GM08714 (cell line): ENCODE measurements around the gene RAP1GDS1.
"Not testable (repeated sequence)": the region's sequence is repeated elsewhere in the genome, so short reads cannot be mapped to it uniquely, and the experiment has no call there.

Experiments used
- H3K4me3 ChIP-seq: fragments of 200-500 bp; sonication (Bioruptor generic); 2 replicates; pipeline ENCODE4 v1.5.1; 2014; ENCODE audit warnings: mild to moderate bottlenecking, low read length, inconsistent platforms
- ZNF274 ChIP-seq: IDR thresholded peaks from 2 replicates; pipeline ENCODE4 v1.6.1; 2012; ENCODE audit warnings: mild to moderate bottlenecking, low read depth, low read length

Gene RAP1GDS1

DNA sequence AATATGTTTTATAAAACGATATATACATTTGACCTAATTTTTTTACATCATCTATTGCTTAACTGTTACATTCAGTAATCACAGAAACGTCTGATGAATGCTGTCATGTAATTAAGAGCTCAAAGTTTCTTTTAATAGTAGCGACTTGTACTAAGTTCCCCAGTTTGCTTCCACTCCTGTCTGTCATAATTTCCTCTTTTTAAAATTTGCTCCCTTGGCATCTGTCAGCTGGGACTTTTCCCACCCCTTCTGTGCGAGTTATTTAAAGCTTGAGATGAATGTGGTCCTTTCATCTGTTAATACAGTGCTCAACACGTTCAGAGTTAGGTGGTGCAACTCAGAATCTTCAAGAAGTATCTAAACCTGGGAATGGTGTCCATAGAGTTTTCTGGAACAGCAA lies 1.2 kb downstream of the RAP1GDS1 start:
- H3K4me3 ChIP-seq: peak overlapping the region; percentile 64
- no peak for TF ChIP-seq ZNF274

GRCh38 chr4:98267498-98267897 lies 6.3 kb downstream of the RAP1GDS1 start:
- no peak overlapping the region for H3K4me3 ChIP-seq
- no peak for TF ChIP-seq ZNF274

GRCh38 chr4:98275145-98275544 lies 14.0 kb downstream of the RAP1GDS1 start:
- no peak for TF ChIP-seq ZNF274
- H3K4me3 ChIP-seq: no peak overlapping the region

DNA sequence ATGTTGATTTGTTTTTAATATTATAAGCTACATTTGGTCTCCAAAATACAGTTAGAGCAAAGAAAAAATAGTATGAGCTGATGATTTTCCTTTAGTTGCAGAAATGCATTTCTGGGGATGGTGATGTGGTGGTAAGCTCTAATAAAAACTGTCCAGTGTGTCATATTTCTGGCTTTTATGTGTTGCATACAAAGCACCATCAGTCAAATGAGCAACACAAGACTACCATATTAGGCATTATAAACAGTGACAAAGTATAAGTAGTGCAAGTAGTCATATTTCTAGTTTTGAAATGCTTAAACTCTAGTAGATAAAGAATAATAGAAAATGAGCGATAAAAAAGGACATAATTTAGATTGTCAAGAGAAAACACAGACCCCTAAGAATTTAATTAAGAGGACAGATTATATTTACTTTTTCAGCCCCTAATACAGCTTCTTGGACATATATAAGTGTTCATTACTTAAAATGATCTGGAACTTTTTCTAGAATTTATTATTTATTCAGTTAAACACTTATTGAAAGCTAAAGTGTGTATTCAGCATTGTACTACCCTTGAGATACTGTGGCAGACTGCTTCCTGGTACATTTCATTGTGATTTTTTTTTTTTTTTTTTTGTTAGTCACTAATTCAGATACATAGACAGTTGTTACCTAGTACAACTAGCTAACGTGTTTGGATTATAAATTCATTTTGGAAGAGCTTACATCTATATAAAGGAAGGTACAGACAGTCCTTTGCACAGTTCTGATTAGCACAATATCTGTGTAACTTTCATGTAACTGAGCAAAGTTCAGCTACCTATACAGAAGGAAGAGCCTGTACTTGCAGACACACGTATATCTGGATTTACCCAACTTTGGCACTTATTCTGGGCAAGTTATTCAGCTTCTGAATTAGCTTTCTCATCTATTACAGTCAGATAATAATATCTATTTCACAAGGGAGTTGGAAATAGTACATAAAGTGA lies 22.3 kb downstream of the RAP1GDS1 start:
- TF ChIP-seq ZNF274: no peak
- no peak overlapping the region for H3K4me3 ChIP-seq

DNA sequence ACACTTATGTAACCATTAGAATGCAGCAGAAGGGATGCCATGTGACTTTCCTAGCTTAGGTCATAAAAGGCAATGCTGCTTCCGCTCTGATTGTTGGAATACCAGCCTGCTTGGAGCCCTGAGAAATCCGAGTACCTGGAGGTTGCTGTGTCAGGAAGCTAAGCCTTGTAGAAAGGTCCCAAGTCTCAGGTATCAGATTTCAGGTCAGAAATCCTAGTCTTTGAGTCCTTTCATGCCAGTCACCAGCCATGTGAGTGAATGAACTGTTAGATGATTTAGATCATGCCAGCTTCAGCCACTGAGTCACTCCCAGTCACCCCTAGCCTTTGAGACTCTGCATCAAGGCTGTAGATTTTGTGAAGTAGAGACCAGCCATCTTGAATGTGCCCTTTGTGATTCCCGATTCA lies 23.5 kb downstream of the RAP1GDS1 start:
- TF ChIP-seq ZNF274: no peak
- no peak overlapping the region for H3K4me3 ChIP-seq

DNA sequence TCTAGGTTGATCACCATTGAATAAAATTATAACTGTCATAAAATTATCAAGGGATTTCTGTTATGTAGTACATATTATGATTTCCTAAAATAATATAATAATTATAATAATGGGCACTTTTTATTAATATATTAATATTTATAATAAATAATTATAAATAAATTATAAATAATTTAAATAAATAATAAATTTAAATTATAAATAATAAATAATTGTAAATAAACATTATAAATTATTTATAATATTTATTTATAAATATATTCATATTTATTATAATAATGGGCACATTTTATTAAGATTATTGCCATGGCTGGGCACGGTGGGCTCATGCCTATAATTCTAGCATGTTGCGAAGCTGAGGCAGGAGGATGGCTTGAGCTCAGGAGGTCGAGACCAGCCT lies 24.5 kb downstream of the RAP1GDS1 start:
- no peak overlapping the region for H3K4me3 ChIP-seq
- no peak for TF ChIP-seq ZNF274

DNA sequence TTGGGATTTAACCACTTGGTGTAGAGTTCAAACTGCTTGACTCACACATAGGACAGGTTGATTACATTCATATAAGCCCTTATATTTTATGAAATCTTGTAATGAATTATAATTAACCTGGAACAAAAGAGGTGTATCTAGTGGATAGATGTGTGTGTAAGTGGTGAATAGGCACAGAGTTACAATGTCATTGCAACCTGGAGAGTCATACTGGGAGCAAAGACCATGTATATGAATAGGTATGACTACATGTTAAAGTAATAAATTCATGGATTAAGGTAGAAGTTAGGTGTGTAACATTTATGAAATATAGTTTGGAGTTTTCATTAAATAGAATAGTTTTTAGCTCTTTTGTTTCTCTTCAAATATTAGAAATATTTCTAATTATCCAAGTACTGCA lies 26.1 kb downstream of the RAP1GDS1 start:
- H3K4me3 ChIP-seq: no peak overlapping the region
- TF ChIP-seq ZNF274: no peak

DNA sequence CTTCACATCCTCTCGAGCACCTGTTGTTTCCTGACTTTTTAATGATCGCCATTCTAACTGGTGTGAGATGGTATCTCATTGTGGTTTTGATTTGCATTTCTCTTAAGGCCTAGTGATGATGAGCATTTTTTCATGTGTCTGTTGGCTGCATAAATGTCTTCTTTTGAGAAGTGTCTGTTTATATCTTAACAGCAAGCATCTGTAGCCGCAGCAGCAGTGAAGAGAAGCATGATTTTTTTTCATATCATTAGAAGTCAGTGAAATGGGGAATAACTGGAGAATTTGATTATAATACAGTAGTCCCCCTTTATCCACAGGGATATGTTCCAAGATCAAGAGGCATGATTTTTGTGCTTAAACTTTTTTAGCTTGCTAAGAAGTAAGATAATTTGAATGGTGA lies 27.5 kb downstream of the RAP1GDS1 start:
- not testable (repeated sequence) for H3K4me3 ChIP-seq

DNA sequence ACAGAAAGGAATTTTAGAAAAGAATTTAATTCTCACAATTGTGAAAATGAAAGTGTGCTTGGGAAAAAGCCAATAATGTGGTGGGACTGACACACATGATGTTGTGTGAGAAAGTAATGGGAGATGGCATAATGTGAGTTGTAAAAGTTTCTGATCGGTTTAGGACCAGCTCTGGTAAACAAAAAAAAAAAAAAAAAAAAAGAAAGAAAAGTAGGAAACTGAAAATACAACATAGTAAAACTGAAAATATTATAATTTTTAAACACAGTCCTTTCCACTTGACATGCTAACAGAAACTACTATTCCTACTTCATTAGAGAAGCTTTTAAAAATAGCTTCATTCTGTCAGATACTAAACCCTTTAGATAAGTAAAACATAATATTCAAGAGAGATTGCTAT lies 28.2 kb downstream of the RAP1GDS1 start:
- TF ChIP-seq ZNF274: no peak
- H3K4me3 ChIP-seq: no peak overlapping the region; the same call in 1 of the 2 replicates

GRCh38 chr4:98290511-98290910 lies 29.3 kb downstream of the RAP1GDS1 start:
- no peak overlapping the region for H3K4me3 ChIP-seq
- TF ChIP-seq ZNF274: no peak

DNA sequence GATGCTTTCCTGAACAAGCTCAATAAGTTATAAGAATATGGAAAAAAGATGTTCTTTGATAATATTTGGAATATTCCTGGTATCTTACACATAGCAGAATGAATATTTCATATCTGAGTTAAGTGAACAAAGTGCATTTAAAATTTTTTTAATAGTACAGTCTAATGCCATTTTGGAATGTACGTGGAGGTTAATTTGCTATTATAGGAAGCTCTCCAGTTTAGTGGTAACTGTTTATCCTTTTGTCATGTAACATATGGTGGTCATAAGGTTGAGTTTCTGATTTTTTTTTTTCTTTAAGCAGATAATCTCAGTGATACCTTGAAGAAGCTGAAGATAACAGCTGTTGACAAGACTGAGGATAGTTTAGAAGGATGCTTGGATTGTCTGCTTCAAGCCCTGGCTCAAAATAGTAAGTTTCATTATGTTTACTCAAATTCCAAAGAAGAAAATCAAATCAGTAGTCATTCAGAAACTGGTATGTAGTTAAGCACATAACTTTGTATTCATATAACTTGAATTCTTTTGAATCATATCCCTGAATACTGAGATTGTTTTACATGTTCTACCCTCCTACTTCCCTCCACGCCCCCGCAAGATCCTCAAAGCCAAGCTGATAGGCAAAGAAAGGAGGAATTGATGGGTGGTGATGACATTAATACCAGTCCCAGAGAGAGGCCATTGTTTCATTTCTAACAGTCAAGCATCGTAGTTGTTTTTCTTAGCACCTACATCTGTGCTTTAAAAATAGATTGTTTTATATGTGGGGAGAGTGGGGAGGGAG lies 32.1 kb downstream of the RAP1GDS1 start:
- H3K4me3 ChIP-seq: no peak overlapping the region
- TF ChIP-seq ZNF274: no peak

DNA sequence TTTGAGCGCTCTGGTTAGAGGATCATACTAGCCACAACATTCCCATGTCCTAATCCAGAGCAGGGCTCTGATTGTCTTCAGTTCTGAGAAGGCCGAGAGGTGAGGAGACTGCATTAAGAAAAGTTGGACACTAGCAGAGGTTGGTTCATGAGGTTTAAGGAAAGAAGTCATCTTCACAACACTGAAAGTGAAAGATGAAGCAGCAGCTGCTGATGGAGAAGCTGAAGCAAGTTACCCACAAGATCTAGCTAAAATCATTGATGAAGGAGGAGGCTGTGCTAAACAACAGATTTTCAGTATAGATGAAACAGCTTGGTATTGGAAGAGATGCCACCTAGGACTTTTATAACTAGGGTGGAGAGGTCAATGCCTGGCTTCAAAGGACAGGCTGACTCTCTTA lies 36.8 kb downstream of the RAP1GDS1 start:
- TF ChIP-seq ZNF274: no peak
- no peak overlapping the region for H3K4me3 ChIP-seq

GRCh38 chr4:98300706-98301105 lies 39.5 kb downstream of the RAP1GDS1 start:
- no peak overlapping the region for H3K4me3 ChIP-seq
- no peak for TF ChIP-seq ZNF274

DNA sequence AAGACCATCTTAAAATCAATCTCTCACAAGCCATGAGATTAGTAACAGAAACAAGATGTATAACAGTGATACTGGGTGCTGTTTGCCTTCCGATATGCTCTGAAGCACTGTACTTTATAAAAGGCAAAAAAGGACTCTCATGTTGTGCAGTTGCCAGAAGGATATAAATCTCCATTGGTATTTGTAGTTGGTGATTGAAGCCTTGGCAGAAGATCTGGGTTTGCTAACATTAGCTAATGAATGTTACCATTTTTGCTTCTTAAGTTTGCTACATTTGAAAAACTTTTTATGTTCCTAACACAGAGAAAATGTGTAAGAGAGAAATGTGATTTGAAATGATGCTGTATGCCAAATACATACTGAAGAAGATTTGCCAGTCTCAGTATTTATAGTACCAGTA lies 44.4 kb downstream of the RAP1GDS1 start:
- TF ChIP-seq ZNF274: no peak
- H3K4me3 ChIP-seq: no peak overlapping the region

- no peak for TF ChIP-seq ZNF274
These were observed 49.7 kb downstream of the RAP1GDS1 start for GRCh38 chr4:98310867-98311266.

More at GRCh38 chr4:98310867-98311266, 49.7 kb downstream of the RAP1GDS1 start:
- H3K4me3 ChIP-seq: no peak overlapping the region
